Stomach (tissue), 9 donors: ENCODE results near the gene UBE2J1. TPM values are rescaled to one million over a fixed set of nuclear protein-coding genes. Genes with fewer than 3 reads are reported as not detected.
"Not testable (repeated sequence)": the region's sequence is repeated elsewhere in the genome, so short reads cannot be mapped to it uniquely, and the experiment has no call there.

ENCODE experiments used
- DNase-seq, 2 donors: peaks; one replicate each; pipeline versions ENCODE4 v3.0.0 to v3.0.0-alpha.2; 2013 to 2019
- H3K27ac ChIP-seq, 5 donors: fragments of 200-600 bp in 4 of 5; sonication (generic) in 4 of 5; one replicate each; pipeline ENCODE4 v1.5.1; 2013 to 2019; ENCODE audit warnings: mild to moderate bottlenecking in 1 of 5, moderate library complexity in 1 of 5
- H3K27me3 ChIP-seq, 3 donors: fragments of 200-600 bp; sonication (generic); one replicate each; pipeline ENCODE4 v1.5.1; 2017 to 2019; ENCODE audit warnings: mixed run types in 1 of 3
- H3K36me3 ChIP-seq, 4 donors: fragments of 200-600 bp; sonication (generic); 1 replicate in 3 of 4; 2 replicates in 1 of 4; pipeline ENCODE4 v1.5.1; 2016 to 2019
- H3K4me1 ChIP-seq, 4 donors: fragments of 200-600 bp; sonication (generic); one replicate each; pipeline ENCODE4 v1.5.1; 2016 to 2019
- H3K4me3 ChIP-seq, 4 donors: fragments of 200-600 bp; sonication (generic) in 3 of 4; one replicate each; pipeline ENCODE4 v1.5.1; 2016 to 2019; ENCODE audit warnings: mild to moderate bottlenecking in 1 of 4
- H3K9me3 ChIP-seq, 4 donors: fragments of 200-600 bp; sonication (generic); one replicate each; pipeline ENCODE4 v1.5.1; 2016 to 2019
- EP300 ChIP-seq: sonication (generic); formaldehyde crosslinking; IDR thresholded peaks from one replicate; pipeline ENCODE4 v1.6.1; 2017; ENCODE audit warnings: antibody characterized with exemption
- POLR2A ChIP-seq, 4 donors: fragments of 450-650 bp; IDR thresholded peaks; one replicate each; pipeline ENCODE4 v1.6.1; 2016; ENCODE audit warnings: antibody characterized with exemption in 4 of 4, control low read depth in 2 of 4, mild to moderate bottlenecking in 1 of 4, moderate library complexity in 1 of 4
- POLR2AphosphoS5 ChIP-seq, 3 donors: sonication (generic); formaldehyde crosslinking; IDR thresholded peaks; one replicate each; pipeline ENCODE4 v1.6.1; 2016; ENCODE audit warnings: antibody characterized with exemption in 3 of 3
- WGBS, 5 donors: extraction: QIAGEN DNeasy Blood & Tissue Kit in 3 of 5; methylation state at CpG; one replicate each; pipeline versions ENCODE4 v1.1.5 to v1.1.7; 2013 to 2018; 5-methylcytosine and 5-hydroxymethylcytosine counted together
- intact Hi-C: fragments of 100-400 bp; cut with DNase I; formaldehyde crosslinking; loops from one replicate; pipeline ENCODE4 v1.15.1; 2023; ENCODE audit warnings: low total_unique reads
- polyA plus RNA-seq, 3 donors: library from polyadenylated mRNA; stranded (reverse); fragments of 200-250 nt; gene quantifications; one replicate each; pipeline ENCODE4 v1.2.3, GENCODE V29; 2013
- total RNA-seq, 5 donors: library from RNA; depleted of rRNA; stranded (reverse); fragments of >200 nt; gene quantifications; one replicate each; pipeline versions ENCODE4 v1.1.0 to v1.2.3, GENCODE V29; 2014 to 2016
- TF ChIP-seq, protein P1 (sequence below), 7 experiments: fragments of 450-650 bp in 4 of 7; fragments of 200-600 bp in 3 of 7; sonication (generic) in 3 of 7; IDR thresholded peaks; one replicate each; pipeline ENCODE4 v1.5.1; 2016 to 2019; ENCODE audit warnings: antibody characterized with exemption in 7 of 7, control low read depth in 2 of 7, mild to moderate bottlenecking in 1 of 7
- donor health status: healthy with polysubstance abuse.
- donor health status: Bipolar disorder and iron deficiency.
- donor health status: healthy.

The UBE2J1 gene
- total and polyA plus RNA-seq, 8 donors: 5.2 to 58.6 (median 24.0) TPM

DNA sequence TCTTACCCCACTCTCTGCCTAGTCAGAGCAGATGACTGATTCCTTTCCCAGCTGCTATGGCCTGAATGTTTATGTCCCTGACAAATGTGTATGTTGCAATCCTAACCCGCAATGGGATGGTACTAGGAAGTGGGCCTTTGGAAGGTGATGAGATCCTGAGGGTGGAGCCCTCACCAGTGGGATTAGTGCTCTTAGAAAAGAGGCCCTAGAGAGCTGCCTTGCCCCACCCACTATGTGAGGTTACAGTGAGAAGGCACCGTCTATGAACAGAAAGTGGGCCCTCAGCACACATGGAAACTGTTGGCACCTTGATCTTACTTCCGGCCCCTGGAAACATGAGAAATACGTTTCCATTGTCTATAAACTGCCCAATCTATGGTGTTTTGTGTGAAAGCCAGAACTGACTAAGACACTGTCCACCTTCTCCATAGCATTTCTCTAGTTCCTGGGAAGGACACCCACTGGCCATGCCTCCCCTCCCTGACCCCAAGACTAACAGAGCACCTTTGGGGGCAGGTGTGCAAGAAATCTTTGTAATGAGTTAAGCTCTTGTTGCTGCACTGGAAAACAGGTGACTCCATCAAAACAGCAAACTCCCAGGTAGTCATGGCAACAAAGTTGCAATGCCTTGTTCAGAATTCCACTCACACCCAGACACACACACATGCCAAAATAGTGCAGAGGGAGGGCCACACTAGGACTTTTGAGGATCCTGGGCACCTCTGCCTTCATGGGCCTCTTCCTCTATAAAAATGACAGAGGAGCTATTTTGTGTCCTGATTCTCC is 53.6 kb downstream of the UBE2J1 start:
- TF ChIP-seq POLR2AphosphoS5 (IDR thresholded peaks at IDR 0.05) (no peak), POLR2A (IDR thresholded peaks at IDR 0.05) (no peak), EP300 (no peak)
- TF ChIP-seq, protein P1, sequence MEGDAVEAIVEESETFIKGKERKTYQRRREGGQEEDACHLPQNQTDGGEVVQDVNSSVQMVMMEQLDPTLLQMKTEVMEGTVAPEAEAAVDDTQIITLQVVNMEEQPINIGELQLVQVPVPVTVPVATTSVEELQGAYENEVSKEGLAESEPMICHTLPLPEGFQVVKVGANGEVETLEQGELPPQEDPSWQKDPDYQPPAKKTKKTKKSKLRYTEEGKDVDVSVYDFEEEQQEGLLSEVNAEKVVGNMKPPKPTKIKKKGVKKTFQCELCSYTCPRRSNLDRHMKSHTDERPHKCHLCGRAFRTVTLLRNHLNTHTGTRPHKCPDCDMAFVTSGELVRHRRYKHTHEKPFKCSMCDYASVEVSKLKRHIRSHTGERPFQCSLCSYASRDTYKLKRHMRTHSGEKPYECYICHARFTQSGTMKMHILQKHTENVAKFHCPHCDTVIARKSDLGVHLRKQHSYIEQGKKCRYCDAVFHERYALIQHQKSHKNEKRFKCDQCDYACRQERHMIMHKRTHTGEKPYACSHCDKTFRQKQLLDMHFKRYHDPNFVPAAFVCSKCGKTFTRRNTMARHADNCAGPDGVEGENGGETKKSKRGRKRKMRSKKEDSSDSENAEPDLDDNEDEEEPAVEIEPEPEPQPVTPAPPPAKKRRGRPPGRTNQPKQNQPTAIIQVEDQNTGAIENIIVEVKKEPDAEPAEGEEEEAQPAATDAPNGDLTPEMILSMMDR (IDR thresholded peaks at IDR 0.05): no peak
- Histone ChIP-seq H3K9me3 (no peaks in the 10 kb centered on the region), H3K36me3 (no peaks in the 10 kb centered on the region), H3K4me1 (peaks cover 9 to 19% (median 14%) of the 10 kb centered on the region in 4 donors), H3K27me3 (no peaks in the 10 kb centered on the region), H3K27ac (peak overlapping the region in 3 of 5 donors; percentile 25 to 74 (median 47)), H3K4me3 (no peak overlapping the region)
- WGBS, 5 donors: 60 to 82% (median 72%) methylated on average over 4 of the region's 4 CpGs
- intact Hi-C loops: no loop called here
- DNase-seq: peak in 1 of 2 donors; percentile 34

DNA sequence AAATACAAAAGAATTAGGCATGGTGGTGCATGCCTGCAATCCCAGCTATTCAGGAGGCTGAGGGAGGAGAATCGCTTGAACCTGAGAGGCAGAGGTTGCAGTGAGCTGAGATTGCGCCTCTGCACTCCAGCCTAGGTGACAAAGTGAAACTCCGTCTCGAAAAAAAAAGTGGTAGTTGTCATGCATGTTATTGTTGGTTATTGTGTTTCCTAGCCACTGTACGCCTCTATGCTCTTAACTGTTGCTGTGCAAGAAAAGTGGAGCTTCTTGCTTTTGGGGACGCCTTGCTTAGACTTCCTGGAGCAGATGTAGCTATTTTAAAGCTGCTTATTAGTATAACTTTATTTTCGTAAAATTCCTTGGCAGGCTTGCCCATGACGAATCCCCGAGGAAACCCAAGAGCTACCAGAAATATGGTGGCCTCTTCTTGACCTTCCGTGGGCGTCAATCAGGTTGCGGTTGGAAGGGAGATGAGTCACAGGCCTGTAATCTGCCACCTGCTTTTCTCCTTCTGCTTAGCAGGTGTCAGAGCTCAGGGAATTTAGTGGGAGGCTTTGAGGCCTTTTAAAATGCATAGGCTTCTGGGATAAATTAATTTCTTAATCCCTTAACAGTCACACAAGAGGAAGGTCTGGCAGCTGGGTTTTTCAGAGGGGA is 54.7 kb downstream of the UBE2J1 start:
- peaks cover 9 to 19% (median 14%) of the 10 kb centered on the region in 4 donors for H3K4me1 ChIP-seq
- no peaks in the 10 kb centered on the region for H3K9me3 ChIP-seq
- peak; percentile 62 to 78 for DNase-seq
- no peaks in the 10 kb centered on the region for H3K27me3 ChIP-seq
- H3K27ac ChIP-seq: peak overlapping the region in 3 of 5 donors; percentile 25 to 74 (median 47)
- intact Hi-C loops: no loop called here
- 37 to 58% (median 44%) methylated on average over 12 of the region's 12 CpGs for whole genome bisulfite sequencing, 5 donors
- no peak overlapping the region for H3K4me3 ChIP-seq
- H3K36me3 ChIP-seq: no peaks in the 10 kb centered on the region
- TF ChIP-seq EP300 (no peak), POLR2A (IDR thresholded peaks at IDR 0.05) (no peak), POLR2AphosphoS5 (IDR thresholded peaks at IDR 0.05) (peak in 1 of 3 donors; percentile 79)
- TF ChIP-seq, protein P1 (IDR thresholded peaks at IDR 0.05): no peak

DNA sequence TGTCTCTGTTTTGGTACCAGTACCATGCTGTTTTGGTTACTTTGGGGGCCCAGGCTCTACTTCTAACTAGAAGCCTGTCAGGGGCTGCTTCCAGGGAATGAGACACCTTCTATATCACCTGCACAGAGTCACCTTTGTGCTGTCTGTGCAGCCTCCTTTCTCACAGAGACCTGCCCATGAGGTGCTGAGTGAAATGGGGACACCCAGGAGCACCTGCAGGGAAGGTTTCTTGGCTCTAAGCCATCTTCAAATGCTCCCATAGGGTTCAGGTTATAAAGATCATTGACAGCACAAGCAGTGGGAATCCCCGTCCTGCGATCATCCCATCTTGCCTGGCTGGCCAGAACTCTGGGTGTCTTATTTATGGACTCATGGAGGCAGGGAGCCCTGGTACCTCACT is 56.5 kb downstream of the UBE2J1 start:
- 91 to 100% (median 100%) methylated on average over 1 to 2 of the region's 2 CpGs for WGBS, 5 donors
- TF ChIP-seq EP300: no peak
- no peak for TF ChIP-seq POLR2AphosphoS5 (IDR thresholded peaks at IDR 0.05)
- Histone ChIP-seq H3K27ac (no peak overlapping the region), H3K4me1 (peaks cover 9 to 19% (median 14%) of the 10 kb centered on the region in 4 donors), H3K36me3 (no peaks in the 10 kb centered on the region), H3K4me3 (no peak overlapping the region), H3K27me3 (no peaks in the 10 kb centered on the region), H3K9me3 (no peaks in the 10 kb centered on the region)
- intact Hi-C loops: no loop called here
- DNase-seq: no peak

DNA sequence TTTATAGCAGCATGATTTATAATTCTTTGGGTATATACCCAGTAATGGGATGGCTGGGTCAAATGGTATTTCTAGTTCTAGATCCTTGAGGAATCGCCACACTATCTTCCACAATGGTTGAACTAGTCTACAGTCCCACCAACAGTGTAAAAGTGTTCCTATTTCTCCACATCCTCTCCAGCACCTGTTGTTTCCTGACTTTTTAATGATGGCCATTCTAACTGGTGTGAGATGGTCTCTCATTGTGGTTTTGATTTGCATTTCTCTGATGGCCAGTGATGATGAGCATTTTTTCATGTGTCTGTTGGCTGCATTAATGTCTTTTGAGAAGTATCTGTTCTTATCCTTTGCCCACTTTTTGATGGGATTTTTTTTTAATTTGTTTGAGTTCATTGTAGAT is 57.4 kb downstream of the UBE2J1 start:
- H3K27me3 ChIP-seq, DNase-seq, H3K9me3 ChIP-seq, intact Hi-C loops, H3K4me3 ChIP-seq, H3K27ac ChIP-seq, H3K36me3 ChIP-seq: not testable (repeated sequence)
- 67 to 100% (median 72%) methylated on average over 1 of the region's 1 CpG for WGBS, 5 donors
- peaks cover 9 to 19% (median 14%) of the 10 kb centered on the region in 4 donors for H3K4me1 ChIP-seq

DNA sequence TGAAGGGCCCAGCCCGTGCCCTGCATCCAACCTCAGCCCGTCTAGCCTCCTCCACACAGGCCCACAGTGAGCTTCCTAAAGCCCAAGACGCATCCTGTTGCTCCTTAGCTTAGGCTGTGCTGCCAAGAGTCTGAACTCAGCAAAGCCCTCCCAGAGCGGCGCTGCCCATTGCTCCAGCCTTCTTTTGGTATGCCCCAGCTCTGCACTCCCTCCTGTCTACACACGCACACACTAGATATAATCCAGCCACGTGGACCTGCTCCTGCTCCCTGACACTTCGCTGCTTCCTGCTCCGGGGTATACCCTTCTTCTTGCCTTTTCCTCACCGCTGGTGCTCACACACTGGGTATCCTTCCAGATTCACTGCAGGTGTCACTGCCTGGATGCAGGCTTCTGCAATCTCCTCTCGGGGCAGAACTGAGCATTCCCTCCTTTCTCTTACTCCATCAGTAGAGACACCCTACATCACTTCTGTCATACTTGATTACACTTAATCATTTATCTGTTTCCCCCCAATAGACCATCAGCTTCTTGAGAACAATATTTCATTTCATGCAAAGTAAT is 61.2 kb downstream of the UBE2J1 start:
- H3K9me3 ChIP-seq: no peaks in the 10 kb centered on the region
- no peak for DNase-seq
- intact Hi-C loops: no loop called here
- no peak overlapping the region for H3K4me3 ChIP-seq
- TF ChIP-seq EP300 (no peak), POLR2AphosphoS5 (IDR thresholded peaks at IDR 0.05) (no peak), POLR2A (IDR thresholded peaks at IDR 0.05) (no peak)
- TF ChIP-seq, protein P1 (IDR thresholded peaks at IDR 0.05): no peak
- no peaks in the 10 kb centered on the region for H3K27me3 ChIP-seq
- H3K4me1 ChIP-seq: no peaks in the 10 kb centered on the region
- no peaks in the 10 kb centered on the region for H3K36me3 ChIP-seq
- H3K27ac ChIP-seq: no peak overlapping the region
- 81 to 89% (median 88%) methylated on average over 11 of the region's 11 CpGs for WGBS, 5 donors
